ACHN (cell line): ENCODE results near the gene LAMP1.
A peak's percentile ranks its signal among the peaks of the same experiment; 100 is the strongest.

Experiments
- DNase-seq: peaks from one replicate; pipeline ENCODE4 v3.0.0-alpha.2; 2015
- in situ Hi-C: cut with HindIII; loops from 2 replicates; pipeline ENCODE4 v1.10.0; 2017; ENCODE audit warnings: low sequenced_read_pairs, low pct_ligation_motif_present, low pct_unique_long_range_greater_than_20kb

The LAMP1 gene

GRCh38 chr13:113348591-113348990 lies 51.6 kb downstream of the LAMP1 start:
- in situ Hi-C loops, result no loop called here
- DNase-seq, result no peak

GRCh38 chr13:113349050-113349449 lies 52.0 kb downstream of the LAMP1 start:
- no peak for DNase-seq
- in situ Hi-C loops, result no loop called here

GRCh38 chr13:113349491-113349890 lies 52.5 kb downstream of the LAMP1 start:
- DNase-seq, result no peak
- in situ Hi-C loops, result no loop called here

GRCh38 chr13:113350065-113350937 lies 53.3 kb downstream of the LAMP1 start:
- no peak for DNase-seq
- in situ Hi-C loops, result no loop called here

- DNase-seq, result no peak
- in situ Hi-C loops, result no loop called here
Observed at GRCh38 chr13:113350938-113351335, 53.9 kb downstream of the LAMP1 start.

DNA sequence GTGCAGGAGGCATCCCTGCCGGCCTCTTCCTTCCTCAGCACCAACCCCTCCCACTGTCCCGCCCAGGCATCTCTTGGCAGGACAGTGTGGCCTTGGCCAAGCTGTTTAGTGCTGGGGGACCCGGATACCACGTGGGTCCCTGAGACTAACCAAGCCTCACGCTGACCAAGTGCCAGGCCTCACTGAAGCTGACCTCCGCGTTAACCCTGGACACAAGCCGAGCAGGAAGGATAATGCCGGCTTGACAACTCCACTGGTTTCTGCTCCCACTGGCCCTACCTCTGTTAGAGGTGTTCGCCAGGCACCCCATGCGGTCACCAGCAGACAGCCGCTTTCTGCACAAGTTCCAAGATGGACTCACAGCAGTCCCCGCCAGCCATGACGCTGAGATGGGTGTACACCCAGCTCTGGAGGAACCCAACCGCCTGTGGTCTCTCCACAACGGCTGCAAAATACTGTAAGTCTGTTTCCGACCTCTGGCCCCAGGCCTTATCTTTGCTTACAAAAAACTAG lies 54.5 kb downstream of the LAMP1 start:
- in situ Hi-C loops, result no loop called here
- DNase-seq, result no peak

GRCh38 chr13:113353254-113353653 lies 56.2 kb downstream of the LAMP1 start:
- no peak for DNase-seq
- in situ Hi-C loops, result no loop called here

DNA sequence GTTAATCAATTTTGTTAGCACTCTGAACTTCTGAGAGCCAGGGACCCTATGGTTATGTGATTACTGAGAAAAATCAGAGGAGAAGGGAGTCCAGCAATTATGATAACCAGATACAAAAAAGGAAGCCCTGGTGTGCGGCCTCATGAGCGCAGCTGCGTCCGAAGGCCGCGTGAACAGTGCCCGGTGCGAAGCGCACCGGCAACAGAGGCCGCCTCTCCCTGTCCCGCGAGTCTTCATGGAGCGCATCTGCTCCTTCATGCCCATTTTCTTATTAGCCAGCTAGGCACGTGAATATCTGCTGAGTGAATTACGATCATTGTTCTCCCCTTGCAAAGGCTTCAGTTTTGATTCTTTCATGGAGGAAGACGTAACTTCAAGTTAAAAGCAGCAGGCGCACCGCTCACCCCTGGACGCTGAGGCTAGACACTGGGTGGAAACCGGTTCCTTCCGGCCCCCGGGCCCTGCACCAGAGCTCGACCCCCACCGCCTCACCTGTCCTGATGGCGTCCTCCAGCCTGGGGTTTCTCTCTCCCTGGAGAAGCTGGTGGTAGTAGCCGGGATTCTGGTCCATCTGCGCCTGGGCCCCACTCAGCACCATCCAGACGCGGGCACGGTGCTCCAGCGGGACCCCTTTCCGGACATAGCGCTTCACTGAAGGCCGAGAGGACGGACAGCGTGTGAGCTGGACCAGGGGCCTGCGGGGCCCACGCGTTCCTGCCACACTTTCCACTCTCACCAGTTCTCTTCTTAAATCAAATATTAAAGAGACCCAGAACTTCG lies 58.0 kb downstream of the LAMP1 start:
- in situ Hi-C loops, result no loop called here
- no peak for DNase-seq

DNA sequence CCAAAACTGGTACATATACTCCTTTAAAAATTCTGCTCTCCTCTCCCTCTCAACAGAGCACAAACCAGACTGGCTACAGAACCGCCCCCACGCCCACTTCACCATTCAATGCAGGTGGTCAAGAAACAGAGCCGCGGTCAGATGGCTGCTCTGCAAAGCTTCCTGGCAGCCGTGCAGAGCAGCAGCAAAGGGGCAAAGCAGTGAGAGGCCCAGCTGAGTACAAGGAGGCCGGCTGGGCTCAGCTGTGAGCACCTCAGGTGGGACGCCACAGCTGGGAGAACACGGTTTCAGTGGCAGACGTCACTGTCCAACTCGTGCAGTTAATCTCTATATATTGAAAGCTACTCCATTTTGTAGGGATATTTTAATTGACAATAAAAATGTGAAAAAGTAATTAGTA lies 58.6 kb downstream of the LAMP1 start:
- in situ Hi-C loops, result no loop called here
- DNase-seq, result no peak

DNA sequence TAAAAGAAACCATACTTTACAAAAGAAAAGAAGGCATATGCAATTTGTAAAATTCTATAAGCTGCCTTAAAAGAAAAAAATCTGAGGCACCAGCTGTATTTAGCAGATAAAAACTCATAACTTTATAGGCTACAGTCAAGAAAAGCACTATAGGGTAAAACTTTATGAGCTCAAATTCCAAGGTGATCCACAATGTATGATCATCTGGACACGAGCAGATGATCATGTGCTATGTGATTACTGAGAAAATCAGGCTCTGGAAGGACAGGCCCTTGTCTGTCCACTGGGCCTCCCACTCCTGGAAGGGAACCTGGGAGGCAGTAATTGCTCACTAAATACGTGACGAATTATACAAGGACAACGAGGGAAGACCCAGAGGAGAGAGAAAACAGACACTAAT lies 59.6 kb downstream of the LAMP1 start:
- in situ Hi-C loops, result no loop called here
- no peak for DNase-seq

DNA sequence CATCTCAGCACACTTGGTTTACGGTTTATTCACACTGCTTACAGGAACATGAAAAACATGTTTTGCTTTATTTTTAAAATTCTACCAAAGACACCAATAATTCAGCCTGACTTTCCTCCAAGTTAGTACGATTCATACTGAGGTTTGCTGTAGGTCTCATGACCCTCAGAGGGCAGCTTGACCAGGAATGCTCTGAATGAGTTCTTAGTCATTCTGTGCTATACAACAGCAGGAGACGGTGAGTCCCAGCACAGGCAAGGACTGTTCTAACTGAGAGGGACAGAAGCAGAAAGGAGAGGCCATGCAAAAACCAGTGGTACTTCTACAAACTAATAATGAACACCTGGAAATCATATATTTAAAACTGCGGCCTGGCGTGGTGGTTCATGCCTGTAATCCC lies 60.5 kb downstream of the LAMP1 start:
- in situ Hi-C loops, result no loop called here
- peak; percentile 47 for DNase-seq

- no peak for DNase-seq
Observed at GRCh38 chr13:113358653-113359190, 61.7 kb downstream of the LAMP1 start.

GRCh38 chr13:113359571-113359970 lies 62.5 kb downstream of the LAMP1 start:
- no peak for DNase-seq
- in situ Hi-C loops, result no loop called here

More at GRCh38 chr13:113358653-113359190, 61.7 kb downstream of the LAMP1 start:
- in situ Hi-C loops, result no loop called here

- in situ Hi-C loops, result no loop called here
- no peak for DNase-seq
Observed at GRCh38 chr13:113360446-113360845, 63.4 kb downstream of the LAMP1 start.

DNA sequence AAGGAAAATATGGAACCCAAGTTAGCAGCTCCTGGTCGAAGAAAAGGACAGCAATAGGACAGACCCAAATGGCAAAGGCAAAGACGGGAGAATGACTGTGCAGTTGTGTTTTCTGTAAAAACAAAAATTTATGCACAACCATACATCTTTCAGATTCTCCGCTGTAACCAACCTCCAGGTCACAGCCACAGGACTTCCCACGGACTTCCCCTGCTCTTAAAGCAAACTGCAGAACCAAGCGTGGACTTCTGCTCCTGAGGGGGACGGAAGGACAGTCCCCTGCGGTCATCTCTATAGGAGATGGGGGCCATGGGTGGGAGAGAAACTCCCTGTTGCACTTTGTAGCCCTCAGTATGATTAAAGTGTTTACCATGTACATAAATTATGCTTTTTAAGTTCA lies 64.4 kb downstream of the LAMP1 start:
- in situ Hi-C loops, result no loop called here

GRCh38 chr13:113364311-113364889 lies 67.4 kb downstream of the LAMP1 start:
- DNase-seq, result no peak
- in situ Hi-C loops, result no loop called here

More for the DNA sequence above, 64.4 kb downstream of the LAMP1 start:
- DNase-seq, result no peak

GRCh38 chr13:113364901-113365582 lies 68.0 kb downstream of the LAMP1 start:
- in situ Hi-C loops, result no loop called here
- DNase-seq, result no peak

- no peak for DNase-seq
- in situ Hi-C loops, result no loop called here
Observed at GRCh38 chr13:113365583-113365970, 68.5 kb downstream of the LAMP1 start.
